T-helper 2 cell treated with Interferon-gamma antibody and Interleukin-4, amounts not matched to agents 100 ng/mL and 5 ng/mL, for 36 hours (primary cell): ENCODE results near the gene LARP4B. TPM values are rescaled to one million over a fixed set of nuclear protein-coding genes. Genes with fewer than 3 reads are reported as not detected.

ENCODE experiments used
- intact Hi-C: fragments of 100-400 bp; cut with micrococcal nuclease; formaldehyde crosslinking; loops from one replicate; pipeline ENCODE4 v1.15.1; 2023
- total RNA-seq: library from RNA; stranded (reverse); gene quantifications from 2 replicates; pipeline ENCODE4 v1.2.3, GENCODE V29; 2022

The LARP4B gene
- total RNA-seq, 1 donor from 2014 or later = 117 TPM

GRCh38 chr10:789831-790701 is 141.4 kb downstream of the LARP4B start:
- intact Hi-C loops = no loop called here

GRCh38 chr10:788796-789748 is 142.4 kb downstream of the LARP4B start:
- intact Hi-C loops = no loop called here

GRCh38 chr10:787933-788651 is 143.4 kb downstream of the LARP4B start:
- intact Hi-C loops = no loop called here

GRCh38 chr10:786633-787474 is 144.7 kb downstream of the LARP4B start:
- intact Hi-C loops = no loop called here

GRCh38 chr10:785861-786214 is 145.7 kb downstream of the LARP4B start:
- intact Hi-C loops = no loop called here

GRCh38 chr10:785089-785860 is 146.2 kb downstream of the LARP4B start:
- intact Hi-C loops = no loop called here

- intact Hi-C loops = no loop called here
Observed at GRCh38 chr10:784403-785088, 147.0 kb downstream of the LARP4B start.

GRCh38 chr10:782751-783648 is 148.5 kb downstream of the LARP4B start:
- intact Hi-C loops = no loop called here

GRCh38 chr10:780536-781524 is 150.7 kb downstream of the LARP4B start:
- intact Hi-C loops = no loop called here

GRCh38 chr10:778626-779330 is 152.7 kb downstream of the LARP4B start:
- intact Hi-C loops = no loop called here

GRCh38 chr10:777913-778479 is 153.5 kb downstream of the LARP4B start:
- intact Hi-C loops = no loop called here

GRCh38 chr10:776772-777171 is 154.7 kb downstream of the LARP4B start:
- intact Hi-C loops = no loop called here

- intact Hi-C loops = no loop called here
Observed at GRCh38 chr10:775245-776075, 156.0 kb downstream of the LARP4B start.

- intact Hi-C loops = no loop called here
Observed at GRCh38 chr10:774661-775244, 156.8 kb downstream of the LARP4B start.

GRCh38 chr10:774223-774622 is 157.3 kb downstream of the LARP4B start:
- intact Hi-C loops = no loop called here
